Smooth muscle cell (in vitro differentiated cells): ENCODE data around the gene CLDN20. TPM values are rescaled to one million over a fixed set of nuclear protein-coding genes. Genes with fewer than 3 reads are reported as not detected.

Source experiments
- DNase-seq: peaks from one replicate; lab custom pipeline; 2025; ENCODE audit not compliant: unreplicated experiment; lab: John Stamatoyannopoulos, UW
- H2AFZ ChIP-seq: fragments of 200-600 bp; sonication (generic); 2 replicates; pipeline ENCODE4 v1.6.0; 2016; ENCODE audit warnings: antibody characterized with exemption, low read depth, mild to moderate bottlenecking
- H3F3A ChIP-seq: fragments of 200-600 bp; sonication (generic); 2 replicates; pipeline ENCODE4 v1.6.0; 2017; ENCODE audit warnings: antibody characterized with exemption, low read depth
- H3K27ac ChIP-seq: fragments of 200-600 bp; sonication (generic); 2 replicates; pipeline ENCODE4 v1.5.1; 2016; ENCODE audit warnings: low read depth, mild to moderate bottlenecking
- H3K27me3 ChIP-seq: fragments of 200-600 bp; sonication (generic); 2 replicates; pipeline ENCODE4 v1.6.1; 2016; ENCODE audit warnings: low read depth, mild to moderate bottlenecking
- H3K36me3 ChIP-seq: fragments of 200-600 bp; sonication (generic); 2 replicates; pipeline ENCODE4 v1.5.1; 2016; ENCODE audit warnings: low read depth
- H3K4me1 ChIP-seq: fragments of 200-600 bp; sonication (generic); 2 replicates; pipeline ENCODE4 v1.5.1; 2016; ENCODE audit warnings: low read depth
- H3K4me2 ChIP-seq: fragments of 200-600 bp; sonication (generic); 2 replicates; pipeline ENCODE4 v1.6.0; 2016; ENCODE audit warnings: mild to moderate bottlenecking
- H3K4me3 ChIP-seq: fragments of 200-600 bp; sonication (generic); 2 replicates; pipeline ENCODE4 v1.5.1; 2016; ENCODE audit warnings: mild to moderate bottlenecking
- H3K79me2 ChIP-seq: fragments of 200-600 bp; sonication (generic); 2 replicates; pipeline ENCODE4 v1.6.0; 2016; ENCODE audit warnings: low read depth, mild to moderate bottlenecking
- H3K9ac ChIP-seq: fragments of 200-600 bp; sonication (generic); 2 replicates; pipeline ENCODE4 v1.6.0; 2016; ENCODE audit warnings: low read depth
- H3K9me3 ChIP-seq: fragments of 200-600 bp; sonication (generic); replicated peaks from 2 replicates; pipeline ENCODE4 v1.5.1; 2016; ENCODE audit warnings: low read depth
- H4K20me1 ChIP-seq: fragments of 200-600 bp; sonication (generic); 2 replicates; pipeline ENCODE4 v1.6.0; 2016; ENCODE audit warnings: low read depth
- CTCF ChIP-seq: fragments of 200-600 bp; sonication (generic); IDR thresholded peaks from 2 replicates; pipeline ENCODE4 v1.5.1; 2017; ENCODE audit warnings: borderline replicate concordance, mild to moderate bottlenecking, antibody characterized with exemption; ENCODE audit not compliant: insufficient read depth, poor library complexity, severe bottlenecking
- WGBS: methylation state at CpG from one replicate; pipeline ENCODE4 v1.1.7; 2016; ENCODE audit warnings: low lambda C conversion rate; 5-methylcytosine and 5-hydroxymethylcytosine counted together
- polyA plus RNA-seq: library from polyadenylated mRNA; unstranded; fragments of >200 nt; fragmentation: Nextera tagmentation; extraction: Ambion mirVana; gene quantifications from 2 replicates; pipeline ENCODE4 v1.2.1, GENCODE V29; 2016
- total RNA-seq: library from RNA; depleted of rRNA; stranded (reverse); fragments of >200 nt; gene quantifications from 2 replicates; pipeline ENCODE4 v1.2.3, GENCODE V29; 2014

Gene CLDN20
- total and polyA plus RNA-seq, 2 experiments from 2014 or later, result not detected

GRCh38 chr6:155316419-155316818 lies 52.6 kb downstream of the CLDN20 start:
- Histone ChIP-seq H3K36me3 (no peaks in the 10 kb centered on the region), H2AFZ (no peak overlapping the region), H3K27me3 (no peaks in the 10 kb centered on the region), H3K4me1 (peaks cover 6% of the 10 kb centered on the region), H3K9ac (no peak overlapping the region), H4K20me1 (no peaks in the 10 kb centered on the region), H3K4me3 (no peak overlapping the region), H3F3A (peaks cover 9% of the 10 kb centered on the region), H3K27ac (no peak overlapping the region), H3K9me3 (no peaks in the 10 kb centered on the region), H3K4me2 (no peak overlapping the region), H3K79me2 (peaks cover 14% of the 10 kb centered on the region)
- no peak for DNase-seq
- TF ChIP-seq CTCF, result no peak
- 97% methylated on average over 1 of the region's 1 CpG for WGBS

GRCh38 chr6:155317186-155317585 lies 53.4 kb downstream of the CLDN20 start:
- H3K4me2 ChIP-seq, result no peak overlapping the region
- DNase-seq, result no peak
- H3K4me3 ChIP-seq, result no peak overlapping the region
- no peak overlapping the region for H3K27ac ChIP-seq
- no peaks in the 10 kb centered on the region for H3K27me3 ChIP-seq
- peaks cover 6% of the 10 kb centered on the region for H3K4me1 ChIP-seq
- no peaks in the 10 kb centered on the region for H3K36me3 ChIP-seq
- H4K20me1 ChIP-seq, result no peaks in the 10 kb centered on the region
- H3K9me3 ChIP-seq, result no peaks in the 10 kb centered on the region
- H2AFZ ChIP-seq, result no peak overlapping the region
- H3K79me2 ChIP-seq, result peaks cover 14% of the 10 kb centered on the region
- peaks cover 9% of the 10 kb centered on the region for H3F3A ChIP-seq
- peak; percentile 36 for TF ChIP-seq CTCF
- no peak overlapping the region for H3K9ac ChIP-seq
- WGBS, result 97% methylated on average over 1 of the region's 1 CpG

- H3K9ac ChIP-seq, result no peak overlapping the region
- H3K4me3 ChIP-seq, result no peak overlapping the region
- H3K27me3 ChIP-seq, result no peaks in the 10 kb centered on the region
- 97% methylated on average over 4 of the region's 4 CpGs for WGBS
- H3K9me3 ChIP-seq, result no peaks in the 10 kb centered on the region
- H3K27ac ChIP-seq, result no peak overlapping the region
- no peaks in the 10 kb centered on the region for H3K36me3 ChIP-seq
- no peak for TF ChIP-seq CTCF
- DNase-seq, result no peak
- peaks cover 6% of the 10 kb centered on the region for H3K4me1 ChIP-seq
- H3K79me2 ChIP-seq, result no peaks in the 10 kb centered on the region
- no peak overlapping the region for H3K4me2 ChIP-seq
- peaks cover 7% of the 10 kb centered on the region for H3F3A ChIP-seq
- H2AFZ ChIP-seq, result no peak overlapping the region
- H4K20me1 ChIP-seq, result no peaks in the 10 kb centered on the region
Observed at GRCh38 chr6:155319902-155320301, 56.1 kb downstream of the CLDN20 start.

- Histone ChIP-seq H3F3A (no peaks in the 10 kb centered on the region), H3K4me1 (peaks cover 4% of the 10 kb centered on the region), H2AFZ (peak overlapping the region; percentile 38), H3K9ac (no peak overlapping the region), H3K27me3 (no peaks in the 10 kb centered on the region), H3K4me2 (no peak overlapping the region), H4K20me1 (no peaks in the 10 kb centered on the region), H3K27ac (no peak overlapping the region), H3K4me3 (no peak overlapping the region), H3K79me2 (no peaks in the 10 kb centered on the region), H3K9me3 (no peaks in the 10 kb centered on the region), H3K36me3 (no peaks in the 10 kb centered on the region)
- WGBS, result 94% methylated on average over 2 of the region's 2 CpGs
- DNase-seq, result no peak
- TF ChIP-seq CTCF, result no peak
Observed at GRCh38 chr6:155324172-155324571, 60.4 kb downstream of the CLDN20 start.
